ENCODE measurements around the gene CBY2. TPM values are rescaled to one million over a fixed set of nuclear protein-coding genes. Genes with fewer than 3 reads are reported as not detected.

CBY2 gene
- total RNA-seq, 1 donor from 2014 or later, result not detected

GRCh38 chr13:45742985-45743384, 40.9 kb downstream of the CBY2 start:
- Histone ChIP-seq H3K27ac (no peak overlapping the region), H3K27me3 (no peaks in the 10 kb centered on the region), H3K36me3 (no peaks in the 10 kb centered on the region), H3K9me3 (no peaks in the 10 kb centered on the region), H3K4me3 (no peak overlapping the region), H3K4me1 (no peaks in the 10 kb centered on the region)
- DNase-seq (ENCODE audit: low spot score in 2 of 2), result no peak
- intact Hi-C loops (cut with DNase I), result no loop called here
- TF ChIP-seq CTCF (IDR thresholded peaks at IDR 0.05), result no peak

- H3K27me3 ChIP-seq, result no peaks in the 10 kb centered on the region
- H3K27ac ChIP-seq, result no peak overlapping the region
- H3K4me3 ChIP-seq, result no peak overlapping the region
- no peaks in the 10 kb centered on the region for H3K36me3 ChIP-seq
- no peaks in the 10 kb centered on the region for H3K4me1 ChIP-seq
- intact Hi-C loops (cut with DNase I), result no loop called here
- no peak for DNase-seq (ENCODE audit: low spot score in 2 of 2)
- H3K9me3 ChIP-seq, result no peaks in the 10 kb centered on the region
- TF ChIP-seq CTCF (IDR thresholded peaks at IDR 0.05), result no peak
Measured at GRCh38 chr13:45744979-45745378, 42.9 kb downstream of the CBY2 start.

GRCh38 chr13:45747071-45747470, 45.0 kb downstream of the CBY2 start:
- Histone ChIP-seq H3K27ac (no peak overlapping the region), H3K36me3 (no peaks in the 10 kb centered on the region), H3K4me1 (no peaks in the 10 kb centered on the region), H3K9me3 (no peaks in the 10 kb centered on the region), H3K4me3 (no peak overlapping the region), H3K27me3 (no peaks in the 10 kb centered on the region)
- TF ChIP-seq CTCF (IDR thresholded peaks at IDR 0.05), result no peak
- DNase-seq (ENCODE audit: low spot score in 2 of 2), result no peak
- intact Hi-C loops (cut with DNase I), result no loop called here

GRCh38 chr13:45748941-45749759, 47.0 kb downstream of the CBY2 start:
- Histone ChIP-seq H3K27ac (no peak overlapping the region), H3K27me3 (no peaks in the 10 kb centered on the region), H3K9me3 (no peaks in the 10 kb centered on the region), H3K36me3 (no peaks in the 10 kb centered on the region), H3K4me3 (no peak overlapping the region), H3K4me1 (no peaks in the 10 kb centered on the region)
- TF ChIP-seq CTCF (IDR thresholded peaks at IDR 0.05), result no peak
- DNase-seq (ENCODE audit: low spot score in 2 of 2), result no peak
- intact Hi-C loops (cut with DNase I), result no loop called here

- H3K9me3 ChIP-seq, result no peaks in the 10 kb centered on the region
- no peak for DNase-seq (ENCODE audit: low spot score in 2 of 2)
- no peaks in the 10 kb centered on the region for H3K4me1 ChIP-seq
- H3K4me3 ChIP-seq, result no peak overlapping the region
- H3K36me3 ChIP-seq, result no peaks in the 10 kb centered on the region
- H3K27me3 ChIP-seq, result no peaks in the 10 kb centered on the region
- intact Hi-C loops (cut with DNase I), result no loop called here
- TF ChIP-seq CTCF (IDR thresholded peaks at IDR 0.05), result no peak
- H3K27ac ChIP-seq, result no peak overlapping the region
Measured at GRCh38 chr13:45750566-45750965, 48.4 kb downstream of the CBY2 start.

All from ascending aorta (tissue), 2 donors.